DND-41 (cell line): ENCODE results near the gene TRPV5.

ENCODE experiments used
- ATAC-seq: fragments of 200-7000 bp; cut with Tn5 transposase; 3 replicates; pipeline ENCODE4 v1.9.1; 2021; ENCODE audit warnings: low read depth; ENCODE audit not compliant: insufficient read depth
- DNase-seq: peaks from one replicate; pipeline ENCODE4 v3.0.0-alpha.2; 2020
- H2AFZ ChIP-seq: 2 replicates; pipeline ENCODE4 v1.6.0; 2012; ENCODE audit warnings: low read depth, low read length
- H3K27ac ChIP-seq: 2 replicates; pipeline ENCODE4 v1.5.1; 2012; ENCODE audit warnings: low read length, inconsistent platforms
- H3K27me3 ChIP-seq: fragments of 200-600 bp; sonication (generic); 2 replicates; pipeline ENCODE4 v1.6.0; 2012; ENCODE audit warnings: low read length, mild to moderate bottlenecking, inconsistent platforms; ENCODE audit not compliant: insufficient read depth, poor library complexity
- H3K36me3 ChIP-seq: 2 replicates; pipeline ENCODE4 v1.5.1; 2012; ENCODE audit warnings: low read length, inconsistent platforms; ENCODE audit not compliant: insufficient read depth
- H3K4me1 ChIP-seq: 2 replicates; pipeline ENCODE4 v1.5.1; 2012; ENCODE audit warnings: mild to moderate bottlenecking, low read length; ENCODE audit not compliant: insufficient read depth
- H3K4me2 ChIP-seq: 2 replicates; pipeline ENCODE4 v1.6.0; 2012; ENCODE audit warnings: mild to moderate bottlenecking, moderate library complexity, low read length, inconsistent platforms; ENCODE audit not compliant: insufficient read depth
- H3K4me3 ChIP-seq, 2 experiments: fragments of 200-600 bp in 1 of 2; shearing (Covaris generic) in 1 of 2; 2 replicates each; pipeline ENCODE4 v1.5.1; 2012 to 2016; ENCODE audit warnings: inconsistent platforms in 2 of 2, low read length in 2 of 2, mild to moderate bottlenecking in 2 of 2, low read depth in 1 of 2, moderate library complexity in 1 of 2
- H3K79me2 ChIP-seq: 2 replicates; pipeline ENCODE4 v1.6.0; 2012; ENCODE audit warnings: low read length, inconsistent platforms; ENCODE audit not compliant: insufficient read depth
- H3K9ac ChIP-seq: 2 replicates; pipeline ENCODE4 v1.6.0; 2012; ENCODE audit warnings: low read depth, mild to moderate bottlenecking, inconsistent platforms, low read length, moderate library complexity
- H3K9me3 ChIP-seq: 2 replicates; pipeline ENCODE4 v1.5.1; 2012; ENCODE audit warnings: low read length, moderate library complexity, mild to moderate bottlenecking, inconsistent platforms; ENCODE audit not compliant: insufficient read depth, severe bottlenecking
- H4K20me1 ChIP-seq: 2 replicates; pipeline ENCODE4 v1.6.0; 2012; ENCODE audit warnings: low read length; ENCODE audit not compliant: insufficient read depth
- CTCF ChIP-seq: IDR thresholded peaks from 2 replicates; pipeline ENCODE4 v1.5.1; 2012; ENCODE audit warnings: borderline replicate concordance, low read length, moderate library complexity, mild to moderate bottlenecking; ENCODE audit not compliant: poor library complexity, severe bottlenecking; ENCODE audit errors: extremely low read depth
- EZH2 ChIP-seq: IDR thresholded peaks from 3 replicates; pipeline ENCODE4 v1.6.1; 2012; ENCODE audit warnings: borderline replicate concordance, low read depth, mild to moderate bottlenecking, moderate library complexity, low read length, inconsistent platforms; ENCODE audit not compliant: severe bottlenecking

The TRPV5 gene

GRCh38 chr7:142913566-142913965, 20.0 kb downstream of the TRPV5 start:
- Histone ChIP-seq H3K27me3 (peaks cover 9% of the 10 kb centered on the region), H3K4me2 (no peak overlapping the region), H4K20me1 (no peaks in the 10 kb centered on the region), H3K9ac (no peak overlapping the region), H3K27ac (no peak overlapping the region), H3K4me1 (no peaks in the 10 kb centered on the region), H2AFZ (no peak overlapping the region), H3K36me3 (no peaks in the 10 kb centered on the region), H3K79me2 (no peaks in the 10 kb centered on the region), H3K9me3 (no peaks in the 10 kb centered on the region), H3K4me3 (no peak overlapping the region)
- no peak for ATAC-seq
- DNase-seq: no peak
- TF ChIP-seq EZH2 (no peak), CTCF (no peak)

GRCh38 chr7:142913051-142913450, 20.5 kb downstream of the TRPV5 start:
- TF ChIP-seq EZH2 (no peak), CTCF (no peak)
- H3K9ac ChIP-seq: no peak overlapping the region
- DNase-seq (no peak), ATAC-seq (no peak)
- H3K4me2 ChIP-seq: no peak overlapping the region
- H4K20me1 ChIP-seq: no peaks in the 10 kb centered on the region
- no peaks in the 10 kb centered on the region for H3K9me3 ChIP-seq
- peaks cover 9% of the 10 kb centered on the region for H3K27me3 ChIP-seq
- H3K4me1 ChIP-seq: no peaks in the 10 kb centered on the region
- H3K79me2 ChIP-seq: no peaks in the 10 kb centered on the region
- H3K27ac ChIP-seq: no peak overlapping the region
- H2AFZ ChIP-seq: no peak overlapping the region
- H3K4me3 ChIP-seq: no peak overlapping the region
- no peaks in the 10 kb centered on the region for H3K36me3 ChIP-seq

- H3K4me2 ChIP-seq: no peak overlapping the region
- no peaks in the 10 kb centered on the region for H3K79me2 ChIP-seq
- H4K20me1 ChIP-seq: no peaks in the 10 kb centered on the region
- no peak overlapping the region for H3K9ac ChIP-seq
- no peak overlapping the region for H3K4me3 ChIP-seq
- DNase-seq (no peak), ATAC-seq (no peak)
- H3K27ac ChIP-seq: no peak overlapping the region
- H3K27me3 ChIP-seq: peaks cover 2% of the 10 kb centered on the region
- no peak overlapping the region for H2AFZ ChIP-seq
- H3K9me3 ChIP-seq: peaks cover 9% of the 10 kb centered on the region
- no peaks in the 10 kb centered on the region for H3K36me3 ChIP-seq
- TF ChIP-seq EZH2 (no peak), CTCF (no peak)
- H3K4me1 ChIP-seq: no peaks in the 10 kb centered on the region
These were observed 23.1 kb downstream of the TRPV5 start for GRCh38 chr7:142910481-142910880.

GRCh38 chr7:142910031-142910433, 23.5 kb downstream of the TRPV5 start:
- Histone ChIP-seq H3K4me3 (no peak overlapping the region), H4K20me1 (no peaks in the 10 kb centered on the region), H3K4me1 (no peaks in the 10 kb centered on the region), H3K9me3 (peaks cover 14% of the 10 kb centered on the region), H3K9ac (no peak overlapping the region), H3K79me2 (no peaks in the 10 kb centered on the region), H3K27me3 (peaks cover 2% of the 10 kb centered on the region), H3K27ac (no peak overlapping the region), H3K4me2 (no peak overlapping the region), H3K36me3 (no peaks in the 10 kb centered on the region), H2AFZ (no peak overlapping the region)
- TF ChIP-seq EZH2: no peak
- DNase-seq: no peak
- no peak for ATAC-seq
